Amniotic epithelial cell (primary cell): ENCODE measurements around the gene EDEM1.
"Not testable (repeated sequence)": the region's sequence is repeated elsewhere in the genome, so short reads cannot be mapped to it uniquely, and the experiment has no call there.

Source experiments
- DNase-seq: peaks from one replicate; pipeline ENCODE4 v3.0.0-alpha.2; 2010; ENCODE audit warnings: low read depth

EDEM1 gene

GRCh38 chr3:5187156-5187919, at the start of gene EDEM1:
TSS of gene EDEM1 (plus strand) at chr3:5187707. CDS start at chr3:5187806, 99 bp downstream.
- peak; percentile 93 for DNase-seq

GRCh38 chr3:5138214-5138981, 49.1 kb upstream of the EDEM1 start:
- peak; percentile 72 for DNase-seq

GRCh38 chr3:5140230-5140621, 47.3 kb upstream of the EDEM1 start:
- DNase-seq, result no peak

- DNase-seq, result no peak
These were observed 46.7 kb upstream of the EDEM1 start for GRCh38 chr3:5140839-5141238.

GRCh38 chr3:5141760-5142159, 45.7 kb upstream of the EDEM1 start:
- no peak for DNase-seq

GRCh38 chr3:5143464-5143863, 44.0 kb upstream of the EDEM1 start:
- no peak for DNase-seq

GRCh38 chr3:5144316-5144994, 43.1 kb upstream of the EDEM1 start:
- no peak for DNase-seq

GRCh38 chr3:5145120-5145519, 42.4 kb upstream of the EDEM1 start:
- DNase-seq, result no peak

- not testable (repeated sequence) for DNase-seq
These were observed 40.4 kb upstream of the EDEM1 start for GRCh38 chr3:5147152-5147551.

- peak; percentile 11 for DNase-seq
These were observed 38.1 kb upstream of the EDEM1 start for GRCh38 chr3:5149306-5149880.

- DNase-seq, result no peak
These were observed 35.9 kb upstream of the EDEM1 start for GRCh38 chr3:5151586-5151985.

- DNase-seq, result no peak
These were observed 34.4 kb upstream of the EDEM1 start for GRCh38 chr3:5153074-5153473.

GRCh38 chr3:5155241-5155640, 32.3 kb upstream of the EDEM1 start:
- no peak for DNase-seq

GRCh38 chr3:5160321-5160720, 27.2 kb upstream of the EDEM1 start:
- DNase-seq, result no peak

- peak; percentile 41 for DNase-seq
These were observed 26.3 kb upstream of the EDEM1 start for GRCh38 chr3:5160940-5161858.

- peak; percentile 86 for DNase-seq
These were observed 25.4 kb upstream of the EDEM1 start for GRCh38 chr3:5162102-5162501.

- peak; percentile 85 for DNase-seq
These were observed 21.8 kb upstream of the EDEM1 start for GRCh38 chr3:5165698-5166097.

- no peak for DNase-seq
These were observed 20.7 kb upstream of the EDEM1 start for GRCh38 chr3:5166846-5167245.

- no peak for DNase-seq
These were observed 19.4 kb upstream of the EDEM1 start for GRCh38 chr3:5168110-5168509.

- DNase-seq, result no peak
These were observed 17.7 kb upstream of the EDEM1 start for GRCh38 chr3:5169807-5170206.

GRCh38 chr3:5170975-5171374, 16.5 kb upstream of the EDEM1 start:
- no peak for DNase-seq
